ENCODE results near the gene AOPEP. TPM values are rescaled to one million over a fixed set of nuclear protein-coding genes. Genes with fewer than 3 reads are reported as not detected.

The AOPEP gene
- total and polyA plus RNA-seq, 9 of the 15 experiments (the other 6 are each of a cell fraction or from before 2014, with no cell fraction given), result 4.5 to 19.3 (median 13.5) TPM

DNA sequence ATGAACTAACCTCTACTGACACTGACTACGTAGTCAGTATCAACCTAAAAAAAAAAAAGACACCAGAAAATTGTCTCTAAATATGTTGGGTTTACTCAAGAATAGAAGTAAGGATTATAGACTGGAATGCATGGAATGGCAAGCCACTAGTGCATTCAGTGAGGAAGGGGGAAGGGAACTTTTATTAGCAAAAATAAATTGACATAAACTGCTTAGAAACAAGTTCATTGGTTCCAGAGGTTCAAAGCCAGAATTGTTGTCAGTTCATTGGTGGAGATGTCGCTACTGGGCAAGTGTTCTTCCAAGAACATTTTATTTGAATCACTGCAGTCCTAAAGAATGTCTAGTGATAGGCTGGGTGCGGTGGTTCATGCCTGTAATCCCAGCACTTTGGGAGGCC, 26.1 kb upstream of the AOPEP start:
- H2AFZ ChIP-seq (ENCODE audit: low read depth, low read length), result no peak overlapping the region
- 2% methylated on average over 3 of the region's 3 CpGs for WGBS (ENCODE audit: insufficient coverage, low coverage, missing lambda C conversion rate)
- BruUV-seq (replicated peaks), result no TSS peak
- no peak overlapping the region for H3K9ac ChIP-seq (ENCODE audit: insufficient read depth in 1 of 2, low read depth in 2 of 2, low read length in 2 of 2)
- DNase-seq (ENCODE audit: extremely low read depth in 1 of 4, low spot score in 3 of 4) (no peak), ATAC-seq (no peak), FAIRE-seq (no peak)
- no peaks in the 10 kb centered on the region for H3K9me3 ChIP-seq (replicated peaks; ENCODE audit: control insufficient read depth, insufficient read depth, low read depth, low read length)
- no peaks in the 10 kb centered on the region for H3K4me1 ChIP-seq (replicated peaks in 1 of 2; ENCODE audit: control insufficient read depth in 2 of 2, insufficient read depth in 2 of 2, low read length in 2 of 2)
- no peaks in the 10 kb centered on the region for H3K9me1 ChIP-seq (ENCODE audit: control insufficient read depth, insufficient read depth, low read length)
- no peaks in the 10 kb centered on the region for H4K20me1 ChIP-seq (replicated peaks; ENCODE audit: control insufficient read depth, insufficient read depth, low read length)
- no peak for TF ChIP-seq CBX2 (IDR thresholded peaks at IDR 0.05; ENCODE audit: insufficient read depth, low read length, poor library complexity, severe bottlenecking)
- no peak for TF ChIP-seq ZC3H11A (IDR thresholded peaks at IDR 0.05; ENCODE audit: low read depth, low read length)
- no peak for TF ChIP-seq TCFL5 (CRISPR knock-in tag; conservative IDR thresholded peaks at IDR 0.05)
- no peak for TF ChIP-seq CC2D1A (IDR thresholded peaks at IDR 0.05)
- no peak for TF ChIP-seq TRIM28 (IDR thresholded peaks at IDR 0.05)
- TF ChIP-seq ZKSCAN8 (CRISPR knock-in tag; IDR thresholded peaks at IDR 0.05), result no peak
- TF ChIP-seq SRF (CRISPR knock-in tag; IDR thresholded peaks at IDR 0.05), result no peak
- TF ChIP-seq ZNF57 (CRISPR knock-in tag; IDR thresholded peaks at IDR 0.05), result no peak
- no peak for TF ChIP-seq RNF2 (IDR thresholded peaks at IDR 0.05)
- no peak for TF ChIP-seq MAFG (tag; conservative IDR thresholded peaks at IDR 0.05)
- no peak for TF ChIP-seq MCM7 (IDR thresholded peaks at IDR 0.05)
- TF ChIP-seq DMBX1 (CRISPR knock-in tag; IDR thresholded peaks at IDR 0.05; ENCODE audit: borderline replicate concordance), result no peak
- no peak for TF ChIP-seq ZC3H4 (CRISPR knock-in tag; IDR thresholded peaks at IDR 0.05; ENCODE audit: borderline replicate concordance)
- TF ChIP-seq PTBP1 (IDR thresholded peaks at IDR 0.05; ENCODE audit: low read depth, low read length), result no peak
- TF ChIP-seq, protein P1, sequence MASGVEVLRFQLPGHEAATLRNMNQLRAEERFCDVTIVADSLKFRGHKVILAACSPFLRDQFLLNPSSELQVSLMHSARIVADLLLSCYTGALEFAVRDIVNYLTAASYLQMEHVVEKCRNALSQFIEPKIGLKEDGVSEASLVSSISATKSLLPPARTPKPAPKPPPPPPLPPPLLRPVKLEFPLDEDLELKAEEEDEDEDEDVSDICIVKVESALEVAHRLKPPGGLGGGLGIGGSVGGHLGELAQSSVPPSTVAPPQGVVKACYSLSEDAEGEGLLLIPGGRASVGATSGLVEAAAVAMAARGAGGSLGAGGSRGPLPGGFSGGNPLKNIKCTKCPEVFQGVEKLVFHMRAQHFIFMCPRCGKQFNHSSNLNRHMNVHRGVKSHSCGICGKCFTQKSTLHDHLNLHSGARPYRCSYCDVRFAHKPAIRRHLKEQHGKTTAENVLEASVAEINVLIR (CRISPR knock-in tag; IDR thresholded peaks at IDR 0.05), result no peak
- TF ChIP-seq, protein P2, sequence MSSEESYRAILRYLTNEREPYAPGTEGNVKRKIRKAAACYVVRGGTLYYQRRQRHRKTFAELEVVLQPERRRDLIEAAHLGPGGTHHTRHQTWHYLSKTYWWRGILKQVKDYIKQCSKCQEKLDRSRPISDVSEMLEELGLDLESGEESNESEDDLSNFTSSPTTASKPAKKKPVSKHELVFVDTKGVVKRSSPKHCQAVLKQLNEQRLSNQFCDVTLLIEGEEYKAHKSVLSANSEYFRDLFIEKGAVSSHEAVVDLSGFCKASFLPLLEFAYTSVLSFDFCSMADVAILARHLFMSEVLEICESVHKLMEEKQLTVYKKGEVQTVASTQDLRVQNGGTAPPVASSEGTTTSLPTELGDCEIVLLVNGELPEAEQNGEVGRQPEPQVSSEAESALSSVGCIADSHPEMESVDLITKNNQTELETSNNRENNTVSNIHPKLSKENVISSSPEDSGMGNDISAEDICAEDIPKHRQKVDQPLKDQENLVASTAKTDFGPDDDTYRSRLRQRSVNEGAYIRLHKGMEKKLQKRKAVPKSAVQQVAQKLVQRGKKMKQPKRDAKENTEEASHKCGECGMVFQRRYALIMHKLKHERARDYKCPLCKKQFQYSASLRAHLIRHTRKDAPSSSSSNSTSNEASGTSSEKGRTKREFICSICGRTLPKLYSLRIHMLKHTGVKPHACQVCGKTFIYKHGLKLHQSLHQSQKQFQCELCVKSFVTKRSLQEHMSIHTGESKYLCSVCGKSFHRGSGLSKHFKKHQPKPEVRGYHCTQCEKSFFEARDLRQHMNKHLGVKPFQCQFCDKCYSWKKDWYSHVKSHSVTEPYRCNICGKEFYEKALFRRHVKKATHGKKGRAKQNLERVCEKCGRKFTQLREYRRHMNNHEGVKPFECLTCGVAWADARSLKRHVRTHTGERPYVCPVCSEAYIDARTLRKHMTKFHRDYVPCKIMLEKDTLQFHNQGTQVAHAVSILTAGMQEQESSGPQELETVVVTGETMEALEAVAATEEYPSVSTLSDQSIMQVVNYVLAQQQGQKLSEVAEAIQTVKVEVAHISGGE (CRISPR knock-in tag; IDR thresholded peaks at IDR 0.05), result no peak
- TF ChIP-seq, protein P3, sequence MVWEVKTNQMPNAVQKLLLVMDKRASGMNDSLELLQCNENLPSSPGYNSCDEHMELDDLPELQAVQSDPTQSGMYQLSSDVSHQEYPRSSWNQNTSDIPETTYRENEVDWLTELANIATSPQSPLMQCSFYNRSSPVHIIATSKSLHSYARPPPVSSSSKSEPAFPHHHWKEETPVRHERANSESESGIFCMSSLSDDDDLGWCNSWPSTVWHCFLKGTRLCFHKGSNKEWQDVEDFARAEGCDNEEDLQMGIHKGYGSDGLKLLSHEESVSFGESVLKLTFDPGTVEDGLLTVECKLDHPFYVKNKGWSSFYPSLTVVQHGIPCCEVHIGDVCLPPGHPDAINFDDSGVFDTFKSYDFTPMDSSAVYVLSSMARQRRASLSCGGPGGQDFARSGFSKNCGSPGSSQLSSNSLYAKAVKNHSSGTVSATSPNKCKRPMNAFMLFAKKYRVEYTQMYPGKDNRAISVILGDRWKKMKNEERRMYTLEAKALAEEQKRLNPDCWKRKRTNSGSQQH (CRISPR knock-in tag; IDR thresholded peaks at IDR 0.05), result no peak
- peaks cover 25 to 28% of the 10 kb centered on the region in 2 experiments for H3K27me3 ChIP-seq (ENCODE audit: control insufficient read depth in 2 of 2, insufficient read depth in 2 of 2, low read length in 2 of 2)
- no peak overlapping the region for H3K4me3 ChIP-seq
- no peak overlapping the region for H3K4me2 ChIP-seq (ENCODE audit: insufficient read depth, low read length)
- no peak overlapping the region for H3K27ac ChIP-seq (ENCODE audit: extremely low read depth, low read depth, low read length)
- ChIA-PET POLR2A (interaction anchor here (0.6 kb wide), 1 partner anchor 989 kb away, joined by 3 read pairs; no protein-coding TSS in a partner anchor), CTCF (ENCODE audit: low intra/inter-chr PET ratio) (no interaction called here)
- intact Hi-C loops (cut with micrococcal nuclease) (no loop called here), in situ Hi-C loops (cut with MboI) (no loop called here)
- no peaks in the 10 kb centered on the region for H3K36me3 ChIP-seq (ENCODE audit: control insufficient read depth, insufficient read depth, low read length)
- no peaks in the 10 kb centered on the region for H3K79me2 ChIP-seq (ENCODE audit: control insufficient read depth, insufficient read depth, low read length)

All from K562 (cell line).